ENCODE data around the gene PSMB5. TPM values are rescaled to one million over a fixed set of nuclear protein-coding genes. Genes with fewer than 3 reads are reported as not detected.
A peak's percentile ranks its signal among the peaks of the same experiment; 100 is the strongest.

The PSMB5 gene
- total RNA-seq, 1 donor from 2014 or later = 118 TPM

GRCh38 chr14:22991852-22992251 is 42.8 kb downstream of the PSMB5 start:
- DNase-seq = no peak
- Histone ChIP-seq H3K4me1 (peaks cover 9% of the 10 kb centered on the region), H3K27me3 (ENCODE audit: low read depth) (no peaks in the 10 kb centered on the region), H3K9me3 (replicated peaks) (no peaks in the 10 kb centered on the region), H3K27ac (replicated peaks) (no peak overlapping the region), H3K36me3 (peaks cover 11% of the 10 kb centered on the region), H3K4me3 (no peak overlapping the region)
- no peak for TF ChIP-seq CTCF (IDR thresholded peaks at IDR 0.05; ENCODE audit: borderline replicate concordance)
- intact Hi-C loops (cut with micrococcal nuclease) = no loop called here

GRCh38 chr14:22987291-22987690 is 47.4 kb downstream of the PSMB5 start:
- no peak overlapping the region for H3K4me3 ChIP-seq
- H3K27me3 ChIP-seq (ENCODE audit: low read depth) = no peaks in the 10 kb centered on the region
- peaks cover 12% of the 10 kb centered on the region for H3K4me1 ChIP-seq
- intact Hi-C loops (cut with micrococcal nuclease) = loop anchor here (5.0 kb wide), 1 partner anchor 70 kb away; the partner anchor contains the start of gene CDH24
- no peak overlapping the region for H3K27ac ChIP-seq (replicated peaks)
- no peak for TF ChIP-seq CTCF (IDR thresholded peaks at IDR 0.05; ENCODE audit: borderline replicate concordance)
- no peak for DNase-seq
- no peaks in the 10 kb centered on the region for H3K9me3 ChIP-seq (replicated peaks)
- H3K36me3 ChIP-seq = peaks cover 11% of the 10 kb centered on the region

GRCh38 chr14:22986508-22987054 is 48.1 kb downstream of the PSMB5 start:
- DNase-seq = peak; percentile 83
- peaks cover 20% of the 10 kb centered on the region for H3K4me1 ChIP-seq
- H3K4me3 ChIP-seq = no peak overlapping the region
- no peak overlapping the region for H3K27ac ChIP-seq (replicated peaks)
- intact Hi-C loops (cut with micrococcal nuclease) = loop anchor here (5.0 kb wide), 1 partner anchor 71 kb away; the partner anchor contains the start of gene CDH24
- no peaks in the 10 kb centered on the region for H3K9me3 ChIP-seq (replicated peaks)
- no peaks in the 10 kb centered on the region for H3K27me3 ChIP-seq (ENCODE audit: low read depth)
- TF ChIP-seq CTCF (IDR thresholded peaks at IDR 0.05; ENCODE audit: borderline replicate concordance) = peak; percentile 96
- H3K36me3 ChIP-seq = peaks cover 11% of the 10 kb centered on the region

- H3K27me3 ChIP-seq (ENCODE audit: low read depth) = no peaks in the 10 kb centered on the region
- H3K4me1 ChIP-seq = peaks cover 25% of the 10 kb centered on the region
- H3K9me3 ChIP-seq (replicated peaks) = no peaks in the 10 kb centered on the region
- no peak overlapping the region for H3K27ac ChIP-seq (replicated peaks)
- H3K36me3 ChIP-seq = peaks cover 11% of the 10 kb centered on the region
- no peak overlapping the region for H3K4me3 ChIP-seq
- TF ChIP-seq CTCF (IDR thresholded peaks at IDR 0.05; ENCODE audit: borderline replicate concordance) = no peak
- no peak for DNase-seq
- intact Hi-C loops (cut with micrococcal nuclease) = loop anchor here (5.0 kb wide), 1 partner anchor 71 kb away; the partner anchor contains the start of gene CDH24
These were observed 48.7 kb downstream of the PSMB5 start for GRCh38 chr14:22985894-22986507.

- DNase-seq = no peak
- H3K27ac ChIP-seq (replicated peaks) = no peak overlapping the region
- intact Hi-C loops (cut with micrococcal nuclease) = loop anchor here (5.0 kb wide), 1 partner anchor 72 kb away; the partner anchor contains the start of gene CDH24
- H3K27me3 ChIP-seq (ENCODE audit: low read depth) = no peaks in the 10 kb centered on the region
- peaks cover 11% of the 10 kb centered on the region for H3K36me3 ChIP-seq
- peaks cover 34% of the 10 kb centered on the region for H3K4me1 ChIP-seq
- no peak for TF ChIP-seq CTCF (IDR thresholded peaks at IDR 0.05; ENCODE audit: borderline replicate concordance)
- no peak overlapping the region for H3K4me3 ChIP-seq
- no peaks in the 10 kb centered on the region for H3K9me3 ChIP-seq (replicated peaks)
These were observed 49.6 kb downstream of the PSMB5 start for GRCh38 chr14:22984959-22985658.

Data from left ventricle myocardium inferior (tissue), 1 donor.